Stomach (tissue), 9 donors: ENCODE data around the gene NMNAT2. TPM values are rescaled to one million over a fixed set of nuclear protein-coding genes. Genes with fewer than 3 reads are reported as not detected.
A peak's percentile ranks its signal among the peaks of the same experiment; 100 is the strongest.
"Not testable (repeated sequence)": the region's sequence is repeated elsewhere in the genome, so short reads cannot be mapped to it uniquely, and the experiment has no call there.

Experiments used
- DNase-seq, 2 donors: peaks; one replicate each; pipeline versions ENCODE4 v3.0.0 to v3.0.0-alpha.2; 2013 to 2019
- H3K27ac ChIP-seq, 5 donors: fragments of 200-600 bp in 4 of 5; sonication (generic) in 4 of 5; one replicate each; pipeline ENCODE4 v1.5.1; 2013 to 2019; ENCODE audit warnings: mild to moderate bottlenecking in 1 of 5, moderate library complexity in 1 of 5
- H3K27me3 ChIP-seq, 3 donors: fragments of 200-600 bp; sonication (generic); one replicate each; pipeline ENCODE4 v1.5.1; 2017 to 2019; ENCODE audit warnings: mixed run types in 1 of 3
- H3K36me3 ChIP-seq, 4 donors: fragments of 200-600 bp; sonication (generic); 1 replicate in 3 of 4; 2 replicates in 1 of 4; pipeline ENCODE4 v1.5.1; 2016 to 2019
- H3K4me1 ChIP-seq, 4 donors: fragments of 200-600 bp; sonication (generic); one replicate each; pipeline ENCODE4 v1.5.1; 2016 to 2019
- H3K4me3 ChIP-seq, 4 donors: fragments of 200-600 bp; sonication (generic) in 3 of 4; one replicate each; pipeline ENCODE4 v1.5.1; 2016 to 2019; ENCODE audit warnings: mild to moderate bottlenecking in 1 of 4
- H3K9me3 ChIP-seq, 4 donors: fragments of 200-600 bp; sonication (generic); one replicate each; pipeline ENCODE4 v1.5.1; 2016 to 2019
- CTCF ChIP-seq, 7 experiments: fragments of 450-650 bp in 4 of 7; fragments of 200-600 bp in 3 of 7; sonication (generic) in 3 of 7; IDR thresholded peaks; one replicate each; pipeline ENCODE4 v1.5.1; 2016 to 2019; ENCODE audit warnings: antibody characterized with exemption in 7 of 7, control low read depth in 2 of 7, mild to moderate bottlenecking in 1 of 7
- EP300 ChIP-seq: sonication (generic); formaldehyde crosslinking; IDR thresholded peaks from one replicate; pipeline ENCODE4 v1.6.1; 2017; ENCODE audit warnings: antibody characterized with exemption
- POLR2A ChIP-seq, 4 donors: fragments of 450-650 bp; IDR thresholded peaks; one replicate each; pipeline ENCODE4 v1.6.1; 2016; ENCODE audit warnings: antibody characterized with exemption in 4 of 4, control low read depth in 2 of 4, mild to moderate bottlenecking in 1 of 4, moderate library complexity in 1 of 4
- POLR2AphosphoS5 ChIP-seq, 3 donors: sonication (generic); formaldehyde crosslinking; IDR thresholded peaks; one replicate each; pipeline ENCODE4 v1.6.1; 2016; ENCODE audit warnings: antibody characterized with exemption in 3 of 3
- WGBS, 5 donors: extraction: QIAGEN DNeasy Blood & Tissue Kit in 3 of 5; methylation state at CpG; one replicate each; pipeline versions ENCODE4 v1.1.5 to v1.1.7; 2013 to 2018; 5-methylcytosine and 5-hydroxymethylcytosine counted together
- intact Hi-C: fragments of 100-400 bp; cut with DNase I; formaldehyde crosslinking; loops from one replicate; pipeline ENCODE4 v1.15.1; 2023; ENCODE audit warnings: low total_unique reads
- polyA plus RNA-seq, 3 donors: library from polyadenylated mRNA; stranded (reverse); fragments of 200-250 nt; gene quantifications; one replicate each; pipeline ENCODE4 v1.2.3, GENCODE V29; 2013
- total RNA-seq, 5 donors: library from RNA; depleted of rRNA; stranded (reverse); fragments of >200 nt; gene quantifications; one replicate each; pipeline versions ENCODE4 v1.1.0 to v1.2.3, GENCODE V29; 2014 to 2016
- donor health status: healthy with polysubstance abuse.
- donor health status: Bipolar disorder and iron deficiency.
- donor health status: healthy.

NMNAT2 gene
- total and polyA plus RNA-seq, 8 donors = 0.06 to 1.3 (median 0.51) TPM; not detected in 2

- 67 to 92% (median 86%) methylated on average over 1 of the region's 1 CpG for WGBS, 5 donors
- intact Hi-C loops = no loop called here
- Histone ChIP-seq H3K36me3 (peaks cover 0 to 15% (median 6%) of the 10 kb centered on the region in 4 donors), H3K27ac (peak overlapping the region in 4 of 5 donors; percentile 51 to 70 (median 60)), H3K4me3 (no peak overlapping the region), H3K27me3 (no peaks in the 10 kb centered on the region), H3K4me1 (peaks cover 0 to 6% (median 0%) of the 10 kb centered on the region in 4 donors), H3K9me3 (no peaks in the 10 kb centered on the region)
- TF ChIP-seq POLR2A (IDR thresholded peaks at IDR 0.05) (no peak), EP300 (peak; percentile 14), POLR2AphosphoS5 (IDR thresholded peaks at IDR 0.05) (peak; percentile 51 to 66 (median 58))
- peak; percentile 28 to 63 for DNase-seq
Measured at GRCh38 chr1:183244466-183244865, 173.7 kb downstream of the NMNAT2 start.

- no peaks in the 10 kb centered on the region for H3K9me3 ChIP-seq
- peaks cover 0 to 17% (median 8%) of the 10 kb centered on the region in 4 donors for H3K36me3 ChIP-seq
- 79 to 91% (median 85%) methylated on average over 5 of the region's 5 CpGs for WGBS, 5 donors
- no peak for DNase-seq
- peak overlapping the region in 4 of 5 donors; percentile 53 to 70 (median 62) for H3K27ac ChIP-seq
- peaks cover 0 to 6% (median 0%) of the 10 kb centered on the region in 4 donors for H3K4me1 ChIP-seq
- intact Hi-C loops = no loop called here
- TF ChIP-seq POLR2A (IDR thresholded peaks at IDR 0.05) (no peak), EP300 (no peak), POLR2AphosphoS5 (IDR thresholded peaks at IDR 0.05) (peak; percentile 3 to 16 (median 13)), CTCF (IDR thresholded peaks at IDR 0.05) (no peak)
- no peak overlapping the region for H3K4me3 ChIP-seq
- no peaks in the 10 kb centered on the region for H3K27me3 ChIP-seq
Measured at GRCh38 chr1:183243161-183244050, 174.8 kb downstream of the NMNAT2 start.

DNA sequence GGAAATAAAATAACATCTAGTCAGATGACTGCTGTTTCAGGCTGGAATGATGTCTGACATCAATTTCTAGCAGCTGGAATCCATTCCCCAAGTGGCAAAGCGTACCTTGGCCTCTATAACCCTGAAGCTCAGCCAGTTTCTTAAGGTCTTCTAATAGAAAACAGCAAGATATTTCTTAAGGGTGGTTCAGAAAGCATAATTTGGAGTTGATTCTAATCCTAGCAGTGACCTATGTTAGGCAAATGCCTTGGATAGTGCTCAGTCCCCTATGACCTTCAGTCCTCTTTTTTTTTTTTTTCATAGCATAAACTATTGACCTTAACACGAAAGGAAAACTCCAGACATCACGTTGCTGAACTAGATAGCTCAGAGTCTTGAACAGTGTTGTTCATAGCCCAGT, 175.6 kb downstream of the NMNAT2 start:
- H3K9me3 ChIP-seq = no peaks in the 10 kb centered on the region
- no peak for TF ChIP-seq POLR2AphosphoS5 (IDR thresholded peaks at IDR 0.05)
- TF ChIP-seq EP300 = no peak
- TF ChIP-seq POLR2A (IDR thresholded peaks at IDR 0.05) = no peak
- no peak for TF ChIP-seq CTCF (IDR thresholded peaks at IDR 0.05)
- H3K4me3 ChIP-seq = no peak overlapping the region
- DNase-seq = no peak
- 59 to 73% (median 64%) methylated on average over 3 of the region's 3 CpGs for WGBS, 5 donors
- H3K36me3 ChIP-seq = peaks cover 0 to 17% (median 8%) of the 10 kb centered on the region in 4 donors
- H3K4me1 ChIP-seq = peaks cover 0 to under 1% (median 0%) of the 10 kb centered on the region in 4 donors
- intact Hi-C loops = no loop called here
- peak overlapping the region in 4 of 5 donors; percentile 53 to 70 (median 62) for H3K27ac ChIP-seq
- no peaks in the 10 kb centered on the region for H3K27me3 ChIP-seq

DNA sequence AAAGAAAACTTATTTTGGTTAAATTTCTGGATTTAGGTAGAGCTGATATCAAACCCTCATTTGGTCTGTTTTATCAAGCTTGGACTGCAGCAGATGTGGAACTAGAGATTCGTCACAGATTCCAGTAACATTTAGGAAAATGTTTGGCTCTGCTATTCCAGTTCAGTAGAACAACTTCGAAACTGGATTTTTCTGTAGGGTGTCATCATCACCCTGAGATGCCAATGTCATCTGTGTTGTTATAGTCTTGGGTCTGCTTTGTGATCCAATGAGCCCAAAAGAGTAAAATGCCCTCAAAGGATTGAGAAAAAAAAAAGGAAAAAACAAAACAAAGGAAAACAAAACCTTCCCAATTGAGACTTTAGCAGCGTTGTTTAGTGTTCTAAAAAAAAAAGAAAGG, 176.7 kb downstream of the NMNAT2 start:
- no peak for DNase-seq
- Histone ChIP-seq H3K27me3 (no peaks in the 10 kb centered on the region), H3K36me3 (peaks cover 0 to 17% (median 8%) of the 10 kb centered on the region in 4 donors), H3K4me1 (no peaks in the 10 kb centered on the region), H3K27ac (peak overlapping the region in 4 of 5 donors; percentile 53 to 70 (median 62)), H3K4me3 (no peak overlapping the region), H3K9me3 (no peaks in the 10 kb centered on the region)
- TF ChIP-seq EP300 = no peak
- no peak for TF ChIP-seq POLR2A (IDR thresholded peaks at IDR 0.05)
- TF ChIP-seq POLR2AphosphoS5 (IDR thresholded peaks at IDR 0.05) = no peak
- intact Hi-C loops = no loop called here
- WGBS, 5 donors = 74 to 85% (median 76%) methylated on average over 3 of the region's 3 CpGs

DNA sequence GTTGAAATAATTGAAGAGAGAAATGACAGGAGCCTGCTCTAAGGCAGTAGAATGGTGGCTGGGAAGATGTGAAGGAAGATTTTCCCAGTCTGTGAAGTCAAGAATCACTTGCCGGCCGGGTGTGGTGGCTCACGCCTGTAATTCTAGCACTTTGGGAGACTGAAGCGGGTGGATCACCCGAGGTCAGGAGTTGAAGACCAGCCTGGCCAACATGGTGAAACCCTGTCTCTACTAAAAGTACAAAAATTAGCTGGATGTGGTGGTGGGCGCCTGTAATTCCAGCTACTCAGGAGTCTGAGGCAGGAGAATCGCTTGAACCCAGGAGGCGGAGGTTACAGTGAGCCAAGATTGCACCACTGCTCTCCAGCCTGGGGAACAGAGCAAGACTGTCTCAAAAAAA, 177.3 kb downstream of the NMNAT2 start:
- 89 to 96% (median 92%) methylated on average over 8 of the region's 8 CpGs for WGBS, 5 donors
- intact Hi-C loops, H3K4me1 ChIP-seq, DNase-seq, H3K4me3 ChIP-seq, H3K9me3 ChIP-seq, H3K27me3 ChIP-seq: not testable (repeated sequence)
- peaks cover 0 to 17% (median 8%) of the 10 kb centered on the region in 4 donors for H3K36me3 ChIP-seq
- peak overlapping the region in 4 of 5 donors; percentile 49 to 70 (median 62) for H3K27ac ChIP-seq
